ENCODE data around the gene APRT. TPM values are rescaled to one million over a fixed set of nuclear protein-coding genes. Genes with fewer than 3 reads are reported as not detected.

The APRT gene
- total and polyA plus RNA-seq, 9 of the 15 experiments (the other 6 are each of a cell fraction or from before 2014, with no cell fraction given), result 41.7 to 409 (median 146) TPM

DNA sequence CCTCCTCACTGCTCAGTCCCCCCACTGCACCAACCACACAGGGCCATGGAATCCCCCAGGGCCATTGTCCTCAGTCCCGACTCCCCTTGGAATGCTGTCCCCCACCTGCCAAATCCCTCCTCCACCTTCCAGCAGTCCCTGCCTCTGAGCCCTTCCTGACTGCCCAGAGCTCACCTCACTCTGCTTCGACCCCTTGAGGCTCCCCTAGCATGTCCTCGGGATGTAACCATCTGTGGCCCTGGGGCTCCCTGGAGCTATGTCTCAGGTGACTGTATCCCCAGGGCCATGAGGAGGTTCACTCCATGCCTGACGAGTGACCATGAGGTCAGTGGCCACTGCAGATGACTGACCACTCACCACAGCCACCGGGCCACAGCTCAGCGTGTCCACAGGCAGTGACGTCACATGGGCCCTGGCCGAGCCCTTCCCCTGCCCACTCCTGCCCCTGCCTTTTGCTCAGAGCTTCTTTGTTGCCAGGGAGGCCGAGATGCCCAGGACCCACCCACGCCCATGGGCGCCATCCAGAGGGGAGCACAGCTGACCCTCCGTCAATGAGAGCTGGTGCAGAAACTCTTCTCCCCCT lies 19.0 kb downstream of the APRT start:
- ChIA-PET POLR2A (interaction anchor here (0.7 to 2.9 kb wide), 10 partner anchors 8 to 204 kb away, joined by 3 to 18 read pairs (median 4); partner anchors contain the start of genes APRT and PIEZO1), CTCF (ENCODE audit: low intra/inter-chr PET ratio) (no interaction called here)
- FAIRE-seq (no peak), ATAC-seq (peak; percentile 35; the same call in 2 of the 3 replicates), DNase-seq (ENCODE audit: extremely low read depth in 1 of 4, low spot score in 3 of 4) (no peak)
- no peak overlapping the region for H3K4me3 ChIP-seq
- no TSS peak for BruUV-seq (replicated peaks)
- H3K4me2 ChIP-seq (ENCODE audit: insufficient read depth, low read length), result no peak overlapping the region
- no peak overlapping the region for H3K27ac ChIP-seq (ENCODE audit: extremely low read depth, low read depth, low read length)
- H3K9me3 ChIP-seq (replicated peaks; ENCODE audit: control insufficient read depth, insufficient read depth, low read depth, low read length), result no peaks in the 10 kb centered on the region
- peaks cover 11 to 43% of the 10 kb centered on the region in 2 experiments for H3K4me1 ChIP-seq (replicated peaks in 1 of 2; ENCODE audit: control insufficient read depth in 2 of 2, insufficient read depth in 2 of 2, low read length in 2 of 2)
- H2AFZ ChIP-seq (ENCODE audit: low read depth, low read length), result no peak overlapping the region
- no peaks in the 10 kb centered on the region for H3K79me2 ChIP-seq (ENCODE audit: control insufficient read depth, insufficient read depth, low read length)
- H3K9me1 ChIP-seq (ENCODE audit: control insufficient read depth, insufficient read depth, low read length), result no peaks in the 10 kb centered on the region
- WGBS (ENCODE audit: insufficient coverage, low coverage, missing lambda C conversion rate), result 71% methylated on average over 11 of the region's 12 CpGs
- no peaks in the 10 kb centered on the region for H3K36me3 ChIP-seq (ENCODE audit: control insufficient read depth, insufficient read depth, low read length)
- no peaks in the 10 kb centered on the region for H3K27me3 ChIP-seq (ENCODE audit: control insufficient read depth in 2 of 2, insufficient read depth in 2 of 2, low read length in 2 of 2)
- peak overlapping the region in 1 of 2 experiments; percentile 66; a peak in 2 of 4 replicates for H3K9ac ChIP-seq (ENCODE audit: insufficient read depth in 1 of 2, low read depth in 2 of 2, low read length in 2 of 2)
- intact Hi-C loops (cut with micrococcal nuclease), result no loop called here
- no peaks in the 10 kb centered on the region for H4K20me1 ChIP-seq (replicated peaks; ENCODE audit: control insufficient read depth, insufficient read depth, low read length)
- in situ Hi-C loops (cut with MboI), result no loop called here
- no peak for TF ChIP-seq KDM2B (CRISPR knock-in tag; IDR thresholded peaks at IDR 0.05)
- TF ChIP-seq CCNT2 (IDR thresholded peaks at IDR 0.05; ENCODE audit: borderline replicate concordance, extremely low read depth, insufficient read length, low read depth, low read length), result no peak
- TF ChIP-seq, protein P1, sequence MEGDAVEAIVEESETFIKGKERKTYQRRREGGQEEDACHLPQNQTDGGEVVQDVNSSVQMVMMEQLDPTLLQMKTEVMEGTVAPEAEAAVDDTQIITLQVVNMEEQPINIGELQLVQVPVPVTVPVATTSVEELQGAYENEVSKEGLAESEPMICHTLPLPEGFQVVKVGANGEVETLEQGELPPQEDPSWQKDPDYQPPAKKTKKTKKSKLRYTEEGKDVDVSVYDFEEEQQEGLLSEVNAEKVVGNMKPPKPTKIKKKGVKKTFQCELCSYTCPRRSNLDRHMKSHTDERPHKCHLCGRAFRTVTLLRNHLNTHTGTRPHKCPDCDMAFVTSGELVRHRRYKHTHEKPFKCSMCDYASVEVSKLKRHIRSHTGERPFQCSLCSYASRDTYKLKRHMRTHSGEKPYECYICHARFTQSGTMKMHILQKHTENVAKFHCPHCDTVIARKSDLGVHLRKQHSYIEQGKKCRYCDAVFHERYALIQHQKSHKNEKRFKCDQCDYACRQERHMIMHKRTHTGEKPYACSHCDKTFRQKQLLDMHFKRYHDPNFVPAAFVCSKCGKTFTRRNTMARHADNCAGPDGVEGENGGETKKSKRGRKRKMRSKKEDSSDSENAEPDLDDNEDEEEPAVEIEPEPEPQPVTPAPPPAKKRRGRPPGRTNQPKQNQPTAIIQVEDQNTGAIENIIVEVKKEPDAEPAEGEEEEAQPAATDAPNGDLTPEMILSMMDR (IDR thresholded peaks at IDR 0.05 in 2 of 3, conservative IDR thresholded peaks at IDR 0.05 in 1 of 3; ENCODE audit: insufficient read depth in 2 of 3, low read depth in 1 of 3, low read length in 3 of 3), result no peak
- no peak for TF ChIP-seq SMARCE1 (IDR thresholded peaks at IDR 0.05)
- TF ChIP-seq, protein P2, sequence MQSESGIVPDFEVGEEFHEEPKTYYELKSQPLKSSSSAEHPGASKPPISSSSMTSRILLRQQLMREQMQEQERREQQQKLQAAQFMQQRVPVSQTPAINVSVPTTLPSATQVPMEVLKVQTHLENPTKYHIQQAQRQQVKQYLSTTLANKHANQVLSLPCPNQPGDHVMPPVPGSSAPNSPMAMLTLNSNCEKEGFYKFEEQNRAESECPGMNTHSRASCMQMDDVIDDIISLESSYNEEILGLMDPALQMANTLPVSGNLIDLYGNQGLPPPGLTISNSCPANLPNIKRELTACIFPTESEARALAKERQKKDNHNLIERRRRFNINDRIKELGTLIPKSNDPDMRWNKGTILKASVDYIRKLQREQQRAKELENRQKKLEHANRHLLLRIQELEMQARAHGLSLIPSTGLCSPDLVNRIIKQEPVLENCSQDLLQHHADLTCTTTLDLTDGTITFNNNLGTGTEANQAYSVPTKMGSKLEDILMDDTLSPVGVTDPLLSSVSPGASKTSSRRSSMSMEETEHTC (IDR thresholded peaks at IDR 0.05), result no peak
- no peak for TF ChIP-seq CEBPG (CRISPR knock-in tag; IDR thresholded peaks at IDR 0.05)
- TF ChIP-seq CEBPG (tag; conservative IDR thresholded peaks at IDR 0.05 in 1 of 2, IDR thresholded peaks at IDR 0.05 in 1 of 2), result no peak
- no peak for TF ChIP-seq SOX6 (IDR thresholded peaks at IDR 0.05)
- no peak for TF ChIP-seq POLR2A (conservative IDR thresholded peaks at IDR 0.05)
- TF ChIP-seq, protein P3, sequence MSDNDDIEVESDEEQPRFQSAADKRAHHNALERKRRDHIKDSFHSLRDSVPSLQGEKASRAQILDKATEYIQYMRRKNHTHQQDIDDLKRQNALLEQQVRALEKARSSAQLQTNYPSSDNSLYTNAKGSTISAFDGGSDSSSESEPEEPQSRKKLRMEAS (CRISPR knock-in tag; IDR thresholded peaks at IDR 0.05), result 0 out of 2 replicates have a peak, but pooled peaks have one; percentile 8
- TF ChIP-seq, protein P4, sequence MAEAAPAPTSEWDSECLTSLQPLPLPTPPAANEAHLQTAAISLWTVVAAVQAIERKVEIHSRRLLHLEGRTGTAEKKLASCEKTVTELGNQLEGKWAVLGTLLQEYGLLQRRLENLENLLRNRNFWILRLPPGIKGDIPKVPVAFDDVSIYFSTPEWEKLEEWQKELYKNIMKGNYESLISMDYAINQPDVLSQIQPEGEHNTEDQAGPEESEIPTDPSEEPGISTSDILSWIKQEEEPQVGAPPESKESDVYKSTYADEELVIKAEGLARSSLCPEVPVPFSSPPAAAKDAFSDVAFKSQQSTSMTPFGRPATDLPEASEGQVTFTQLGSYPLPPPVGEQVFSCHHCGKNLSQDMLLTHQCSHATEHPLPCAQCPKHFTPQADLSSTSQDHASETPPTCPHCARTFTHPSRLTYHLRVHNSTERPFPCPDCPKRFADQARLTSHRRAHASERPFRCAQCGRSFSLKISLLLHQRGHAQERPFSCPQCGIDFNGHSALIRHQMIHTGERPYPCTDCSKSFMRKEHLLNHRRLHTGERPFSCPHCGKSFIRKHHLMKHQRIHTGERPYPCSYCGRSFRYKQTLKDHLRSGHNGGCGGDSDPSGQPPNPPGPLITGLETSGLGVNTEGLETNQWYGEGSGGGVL (CRISPR knock-in tag; IDR thresholded peaks at IDR 0.05), result no peak
- 0 out of 2 replicates have a peak, but pooled peaks have one; percentile 24 for TF ChIP-seq CREM (IDR thresholded peaks at IDR 0.05; ENCODE audit: low read depth)
- no peak for TF ChIP-seq DIDO1 (tag; IDR thresholded peaks at IDR 0.05; ENCODE audit: low read depth)
- TF ChIP-seq, protein P5, sequence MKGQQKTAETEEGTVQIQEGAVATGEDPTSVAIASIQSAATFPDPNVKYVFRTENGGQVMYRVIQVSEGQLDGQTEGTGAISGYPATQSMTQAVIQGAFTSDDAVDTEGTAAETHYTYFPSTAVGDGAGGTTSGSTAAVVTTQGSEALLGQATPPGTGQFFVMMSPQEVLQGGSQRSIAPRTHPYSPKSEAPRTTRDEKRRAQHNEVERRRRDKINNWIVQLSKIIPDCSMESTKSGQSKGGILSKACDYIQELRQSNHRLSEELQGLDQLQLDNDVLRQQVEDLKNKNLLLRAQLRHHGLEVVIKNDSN (CRISPR knock-in tag; IDR thresholded peaks at IDR 0.05), result peak; percentile 35; the same call in 1 of the 2 replicates
- TF ChIP-seq, protein P6, sequence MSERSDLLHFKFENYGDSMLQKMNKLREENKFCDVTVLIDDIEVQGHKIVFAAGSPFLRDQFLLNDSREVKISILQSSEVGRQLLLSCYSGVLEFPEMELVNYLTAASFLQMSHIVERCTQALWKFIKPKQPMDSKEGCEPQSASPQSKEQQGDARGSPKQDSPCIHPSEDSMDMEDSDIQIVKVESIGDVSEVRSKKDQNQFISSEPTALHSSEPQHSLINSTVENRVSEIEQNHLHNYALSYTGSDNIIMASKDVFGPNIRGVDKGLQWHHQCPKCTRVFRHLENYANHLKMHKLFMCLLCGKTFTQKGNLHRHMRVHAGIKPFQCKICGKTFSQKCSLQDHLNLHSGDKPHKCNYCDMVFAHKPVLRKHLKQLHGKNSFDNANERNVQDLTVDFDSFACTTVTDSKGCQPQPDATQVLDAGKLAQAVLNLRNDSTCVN (CRISPR knock-in tag; IDR thresholded peaks at IDR 0.05), result no peak
